Activated CD4-positive, alpha-beta T cell treated with anti-CD3 and anti-CD28 coated beads for 36 hours (primary cell): ENCODE results near the gene LINC01488. TPM values are rescaled to one million over a fixed set of nuclear protein-coding genes. Genes with fewer than 3 reads are reported as not detected.

Experiments used
- ATAC-seq: fragments of 200-7000 bp; cut with Tn5 transposase; one replicate; pipeline ENCODE4 v1.10.0; 2021; ENCODE audit warnings: mild to moderate bottlenecking, moderate library complexity
- CTCF ChIA-PET: fragments of 350-600 bp; sonication (Branson Sonifier 250); formaldehyde crosslinking; loops from one replicate; lab custom pipeline; 2021; ENCODE audit warnings: antibody characterized with exemption; lab: Charles Lee
- POLR2A ChIA-PET: fragments of 350-600 bp; sonication (Branson Sonifier 250); formaldehyde crosslinking; loops from one replicate; lab custom pipeline; 2021; ENCODE audit warnings: antibody characterized with exemption, inconsistent platforms; lab: Charles Lee
- DNase-seq: peaks from one replicate; pipeline ENCODE4 v3.0.0-alpha.2; 2020
- H3K27ac Mint-ChIP-seq: one replicate; pipeline ENCODE4 v1.8.0; 2021; ENCODE audit warnings: mixed read lengths
- H3K27me3 Mint-ChIP-seq: one replicate; pipeline ENCODE4 v1.8.0; 2021; ENCODE audit warnings: mixed read lengths
- H3K36me3 Mint-ChIP-seq: one replicate; pipeline ENCODE4 v1.8.0; 2021; ENCODE audit warnings: low read depth, mixed read lengths
- H3K4me1 Mint-ChIP-seq: one replicate; pipeline ENCODE4 v1.8.0; 2021; ENCODE audit warnings: mixed read lengths
- H3K4me3 Mint-ChIP-seq: one replicate; pipeline ENCODE4 v1.8.0; 2021; ENCODE audit warnings: mild to moderate bottlenecking, moderate library complexity, mixed read lengths
- H3K9me3 Mint-ChIP-seq: one replicate; pipeline ENCODE4 v1.8.0; 2021; ENCODE audit warnings: low read depth, mixed read lengths
- intact Hi-C, 2 experiments: fragments of 100-400 bp; cut with DNase I in 1 of 2; cut with micrococcal nuclease in 1 of 2; formaldehyde crosslinking; loops; one replicate each; pipeline versions ENCODE4 v1.14.2 to v1.15.1; 2022 to 2024; cut with DNase I, micrococcal nuclease
- total RNA-seq, 2 experiments: library from RNA; stranded (reverse); gene quantifications; one replicate each; pipeline ENCODE4 v1.2.3, GENCODE V29; 2021

Gene LINC01488
- total RNA-seq, 2 experiments from 2014 or later = not detected

DNA sequence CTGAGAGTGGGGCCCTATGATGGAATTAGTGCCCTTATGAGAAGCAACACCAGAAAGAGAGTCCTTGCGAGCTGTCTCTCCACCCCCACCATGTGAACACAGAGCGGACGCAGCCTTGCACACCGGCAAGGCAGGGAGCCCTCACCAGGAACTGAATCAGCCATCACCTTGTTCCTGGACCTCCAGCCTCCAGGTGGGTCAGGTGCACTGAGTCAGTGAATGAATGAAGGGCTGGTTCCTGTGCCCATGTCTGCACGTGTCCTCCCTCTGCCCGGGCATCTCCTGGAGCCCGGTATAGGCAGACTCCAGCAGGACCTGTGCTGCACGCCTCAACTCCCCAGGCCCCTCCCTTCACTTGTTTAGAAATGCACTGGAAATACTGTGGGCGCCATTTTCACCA, 54.9 kb downstream of the LINC01488 start:
- ATAC-seq (no peak), DNase-seq (no peak)
- no peak overlapping the region for H3K27ac Mint-ChIP-seq
- H3K27me3 Mint-ChIP-seq = peaks cover 15% of the 10 kb centered on the region
- no peaks in the 10 kb centered on the region for H3K36me3 Mint-ChIP-seq
- ChIA-PET CTCF (interaction anchor here (0.6 to 0.7 kb wide), 2 partner anchors 98 to 244 kb away, joined by 4 read pairs; no protein-coding TSS in a partner anchor), POLR2A (no interaction called here)
- H3K4me1 Mint-ChIP-seq = peaks cover 3% of the 10 kb centered on the region
- H3K4me3 Mint-ChIP-seq = no peak overlapping the region
- no peaks in the 10 kb centered on the region for H3K9me3 Mint-ChIP-seq
- intact Hi-C loops = no loop called here

DNA sequence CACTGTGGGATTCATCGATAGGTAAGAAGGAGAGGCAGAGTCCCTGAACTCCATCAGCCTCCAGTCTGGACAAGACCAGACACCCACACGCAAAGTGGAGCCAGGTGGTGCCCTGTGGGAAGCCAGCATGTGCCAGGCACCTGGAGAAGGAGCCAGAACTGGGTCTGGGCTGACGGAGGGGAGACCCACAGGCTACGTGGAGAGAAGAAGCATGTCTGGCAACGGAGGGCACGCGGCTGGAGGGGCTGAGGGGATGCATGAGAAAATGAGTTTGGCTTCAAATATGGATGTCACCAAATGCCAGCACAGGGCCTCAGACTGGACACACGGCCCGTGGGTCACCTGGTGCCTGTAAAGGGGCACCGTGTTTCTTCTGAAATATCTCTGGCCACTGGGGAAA, 55.7 kb downstream of the LINC01488 start:
- CTCF ChIA-PET = interaction anchor here (0.7 kb wide), 2 partner anchors 97 to 760 kb away, joined by 3 to 4 read pairs; no protein-coding TSS in a partner anchor
- Mint-ChIP-seq H3K36me3 (no peaks in the 10 kb centered on the region), H3K27me3 (peaks cover 12% of the 10 kb centered on the region), H3K4me3 (no peak overlapping the region), H3K27ac (no peak overlapping the region), H3K4me1 (peaks cover 3% of the 10 kb centered on the region), H3K9me3 (no peaks in the 10 kb centered on the region)
- no peak for DNase-seq
- no peak for ATAC-seq
- POLR2A ChIA-PET = no interaction called here
- intact Hi-C loops = no loop called here

DNA sequence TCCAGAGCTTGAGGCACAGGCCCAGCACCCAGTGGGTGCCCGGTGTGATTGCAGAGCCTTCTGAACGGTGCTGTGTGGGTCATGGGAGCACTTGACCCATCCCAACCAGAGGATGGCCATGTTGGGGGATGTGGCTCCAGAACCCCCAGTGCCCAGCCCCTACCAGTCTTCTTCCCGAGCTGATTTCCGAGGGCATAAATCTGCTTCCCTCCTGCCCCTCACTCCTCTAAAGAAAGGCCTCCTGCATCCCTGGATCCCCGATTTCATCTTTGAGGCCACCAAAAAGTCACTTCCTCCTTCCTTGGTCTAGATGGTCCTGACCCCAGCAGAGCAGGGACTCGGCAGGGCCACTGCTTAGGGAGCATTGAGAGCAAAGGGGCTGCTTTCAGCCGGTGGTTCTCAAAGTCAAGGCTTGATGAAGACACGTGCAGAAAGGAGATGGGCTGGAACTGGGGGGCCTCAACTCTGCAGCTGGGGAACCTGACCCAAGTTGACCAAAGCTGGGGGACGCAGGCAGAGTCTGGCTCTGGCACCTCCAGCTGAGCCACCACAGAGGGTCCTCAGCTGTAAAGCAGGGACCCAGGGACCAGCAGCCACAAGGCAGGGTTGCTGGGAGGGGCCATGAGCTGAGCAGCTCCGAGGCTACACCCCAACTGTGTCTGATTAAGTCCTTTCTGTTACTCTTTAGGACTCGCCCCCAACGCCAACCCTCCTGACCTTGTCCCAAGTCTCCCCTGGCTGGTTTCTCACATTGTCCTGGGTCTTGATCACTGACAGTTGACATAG, 56.6 kb downstream of the LINC01488 start:
- Mint-ChIP-seq H3K4me3 (no peak overlapping the region), H3K9me3 (no peaks in the 10 kb centered on the region), H3K27ac (no peak overlapping the region), H3K36me3 (no peaks in the 10 kb centered on the region), H3K27me3 (peaks cover 17% of the 10 kb centered on the region), H3K4me1 (peaks cover 3% of the 10 kb centered on the region)
- ChIA-PET CTCF (interaction anchor here (0.7 kb wide), 1 partner anchor 761 kb away, joined by 3 read pairs; no protein-coding TSS in a partner anchor), POLR2A (no interaction called here)
- intact Hi-C loops = no loop called here
- ATAC-seq (no peak), DNase-seq (no peak)

DNA sequence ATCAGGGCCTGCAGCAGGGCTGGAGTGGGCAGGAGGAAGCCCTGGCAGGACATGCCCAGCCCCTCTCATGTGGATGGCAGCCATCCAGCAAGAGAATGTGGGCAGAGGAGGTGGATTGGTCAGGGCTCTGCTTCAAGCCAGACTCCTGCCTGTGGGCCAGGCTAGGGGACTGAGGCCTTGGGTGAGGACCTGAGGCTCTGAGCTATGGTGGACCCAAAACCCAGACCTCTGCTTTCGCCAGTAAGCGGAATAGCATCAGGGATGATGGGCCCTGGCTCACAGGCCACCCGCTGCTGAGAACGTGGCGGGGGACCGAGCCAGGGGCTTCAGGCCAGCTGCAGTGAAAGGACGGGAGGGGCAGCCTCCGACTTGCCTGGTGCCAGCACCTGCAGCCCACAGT, 57.4 kb downstream of the LINC01488 start:
- ATAC-seq (no peak), DNase-seq (no peak)
- Mint-ChIP-seq H3K4me1 (peaks cover 3% of the 10 kb centered on the region), H3K9me3 (no peaks in the 10 kb centered on the region), H3K4me3 (no peak overlapping the region), H3K36me3 (no peaks in the 10 kb centered on the region), H3K27me3 (peaks cover 20% of the 10 kb centered on the region), H3K27ac (no peak overlapping the region)
- ChIA-PET CTCF (no interaction called here), POLR2A (no interaction called here)
- intact Hi-C loops = no loop called here

DNA sequence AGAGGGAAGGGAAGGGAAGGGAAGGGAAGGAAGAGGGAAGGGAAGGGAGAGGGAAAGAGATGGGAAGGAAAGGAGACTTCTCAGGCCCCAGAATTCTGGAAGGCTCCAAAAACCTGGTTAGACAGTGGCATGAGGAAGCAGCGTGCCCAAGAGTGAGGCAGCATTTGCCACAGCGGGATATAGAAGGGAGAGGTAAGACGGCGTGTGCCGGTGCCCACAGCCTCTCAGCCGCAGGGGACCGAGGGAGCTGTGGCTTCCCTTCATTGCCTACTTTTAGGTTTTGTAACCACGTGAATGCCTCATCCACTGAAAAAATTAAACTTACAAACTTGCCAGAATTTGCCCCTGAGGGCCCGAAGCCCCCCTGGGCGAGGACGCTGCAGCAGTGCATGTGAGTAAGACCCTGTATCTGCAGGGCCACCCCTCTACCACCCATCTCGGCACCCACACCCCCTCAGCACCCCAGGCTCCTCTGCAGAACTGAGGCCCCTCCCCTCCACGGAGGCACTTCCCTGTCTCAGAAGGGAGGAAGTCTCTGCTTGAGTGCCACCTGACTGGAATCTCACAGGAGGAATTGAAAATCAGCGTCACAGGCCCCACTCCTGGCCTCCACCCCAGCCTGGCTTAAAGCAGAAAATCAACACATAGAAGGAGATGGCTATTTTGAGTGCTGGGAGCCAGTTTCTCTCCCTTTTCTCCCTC, 58.1 kb downstream of the LINC01488 start:
- ChIA-PET CTCF (no interaction called here), POLR2A (no interaction called here)
- Mint-ChIP-seq H3K36me3 (no peaks in the 10 kb centered on the region), H3K9me3 (no peaks in the 10 kb centered on the region), H3K4me1 (peaks cover 3% of the 10 kb centered on the region), H3K27ac (no peak overlapping the region), H3K4me3 (no peak overlapping the region), H3K27me3 (peaks cover 27% of the 10 kb centered on the region)
- intact Hi-C loops = no loop called here
- DNase-seq (no peak), ATAC-seq (no peak)

DNA sequence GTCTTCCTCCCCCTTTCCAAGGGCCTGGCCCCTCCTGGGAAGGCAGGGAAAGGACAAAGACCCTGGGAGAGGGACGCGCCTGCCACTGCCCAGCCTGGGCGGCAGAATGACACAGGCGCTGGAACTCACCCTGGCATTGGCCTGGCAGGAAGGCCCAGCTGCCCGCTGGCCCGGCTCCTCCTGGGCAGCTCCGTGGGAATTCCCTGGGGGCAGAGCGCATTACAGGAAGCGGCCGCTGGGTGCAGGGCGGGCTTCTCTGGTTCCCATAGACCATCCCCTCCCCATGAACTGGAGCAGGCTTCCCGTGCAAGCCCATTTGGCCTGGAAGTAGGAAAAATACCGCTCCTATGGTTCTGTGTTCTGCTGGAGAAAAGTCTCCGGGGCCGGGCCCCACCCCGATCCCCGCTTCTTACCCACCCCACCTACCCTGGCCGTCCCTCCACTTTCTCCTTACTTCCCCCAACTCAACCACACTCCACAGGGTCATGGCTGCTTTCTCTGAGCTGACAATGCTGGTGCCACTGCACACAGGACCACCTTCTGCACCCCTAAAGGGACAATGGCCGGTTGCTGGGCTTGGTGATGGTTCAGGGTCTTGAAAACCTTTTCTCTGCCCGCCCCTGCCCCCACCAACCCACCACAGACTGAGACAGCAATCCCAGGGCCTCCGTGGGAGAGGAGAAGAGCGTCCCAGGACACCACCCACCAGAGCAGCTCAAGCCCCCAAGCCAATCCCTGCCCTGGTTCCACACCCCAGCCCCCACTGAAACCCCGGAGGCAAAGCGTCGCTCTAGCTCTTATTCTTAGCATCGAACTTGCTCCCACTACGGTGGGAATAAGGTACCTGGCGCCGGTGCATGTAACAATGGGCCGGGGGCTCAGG, 58.9 kb downstream of the LINC01488 start:
- Mint-ChIP-seq H3K36me3 (no peaks in the 10 kb centered on the region), H3K4me1 (peaks cover 4% of the 10 kb centered on the region), H3K27me3 (peaks cover 32% of the 10 kb centered on the region), H3K4me3 (no peak overlapping the region), H3K9me3 (no peaks in the 10 kb centered on the region), H3K27ac (no peak overlapping the region)
- ChIA-PET CTCF (no interaction called here), POLR2A (no interaction called here)
- intact Hi-C loops = no loop called here
- DNase-seq = no peak
- ATAC-seq = no peak

DNA sequence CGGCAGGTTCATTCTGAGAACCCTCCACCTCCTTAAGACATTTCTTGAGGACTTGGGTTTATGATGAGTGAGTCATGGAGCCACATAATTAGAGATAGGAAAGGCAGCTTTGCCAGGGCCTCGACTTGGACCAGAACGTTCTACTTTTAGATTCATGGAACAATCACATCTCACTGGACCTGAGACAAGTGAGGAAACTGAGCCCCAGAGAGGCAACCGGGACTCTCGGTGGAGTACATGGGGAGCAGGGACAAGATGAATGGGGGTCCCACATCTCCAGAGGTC, 59.5 kb downstream of the LINC01488 start:
- CTCF ChIA-PET = no interaction called here
- Mint-ChIP-seq H3K27me3 (peaks cover 35% of the 10 kb centered on the region), H3K4me1 (peaks cover 9% of the 10 kb centered on the region), H3K27ac (no peak overlapping the region), H3K9me3 (no peaks in the 10 kb centered on the region), H3K36me3 (no peaks in the 10 kb centered on the region), H3K4me3 (no peak overlapping the region)
- DNase-seq (no peak), ATAC-seq (no peak)
- POLR2A ChIA-PET = no interaction called here
- intact Hi-C loops = no loop called here

DNA sequence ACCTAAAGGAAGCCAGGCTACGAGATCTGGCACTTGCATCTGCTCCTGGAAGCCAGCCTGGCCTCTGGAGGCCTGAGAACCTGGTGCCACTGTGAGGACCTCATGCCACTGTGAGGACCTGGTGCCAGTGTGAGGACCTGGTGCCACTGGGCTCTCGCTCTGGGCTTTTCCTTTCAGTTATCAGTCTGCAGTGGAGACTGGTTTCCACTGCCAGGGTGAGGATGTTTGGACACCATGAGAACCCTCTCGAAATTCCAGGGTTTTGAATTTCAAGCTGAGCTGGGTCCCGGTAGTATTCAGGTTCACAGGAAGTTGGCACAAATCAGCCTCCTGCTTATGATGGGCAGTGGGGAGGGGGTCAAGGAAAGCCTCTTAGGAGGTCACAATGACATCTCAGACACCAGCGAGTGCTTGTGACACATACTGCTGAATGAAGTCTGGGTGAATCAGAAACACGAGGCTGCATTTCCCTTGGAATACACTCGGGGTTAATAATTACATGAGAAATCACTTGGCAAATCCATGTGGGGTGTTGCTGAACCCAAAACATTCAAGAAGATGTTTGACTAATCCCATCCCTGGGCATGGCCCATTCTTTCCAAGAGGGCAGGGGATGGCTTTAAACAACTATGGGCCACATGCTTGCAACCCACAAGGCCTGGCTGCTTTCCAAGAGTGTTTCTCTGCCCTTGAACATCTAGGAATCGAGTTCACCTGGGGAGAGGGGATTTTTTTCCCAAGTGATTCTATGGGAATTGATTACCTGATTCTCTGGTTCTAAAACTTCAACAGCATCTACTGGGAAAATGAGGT, 60.2 kb downstream of the LINC01488 start:
- Mint-ChIP-seq H3K27me3 (peaks cover 35% of the 10 kb centered on the region), H3K27ac (no peak overlapping the region), H3K4me1 (peaks cover 17% of the 10 kb centered on the region), H3K4me3 (no peak overlapping the region), H3K9me3 (no peaks in the 10 kb centered on the region), H3K36me3 (no peaks in the 10 kb centered on the region)
- ChIA-PET CTCF (no interaction called here), POLR2A (no interaction called here)
- ATAC-seq = no peak
- intact Hi-C loops = no loop called here
- DNase-seq = no peak

DNA sequence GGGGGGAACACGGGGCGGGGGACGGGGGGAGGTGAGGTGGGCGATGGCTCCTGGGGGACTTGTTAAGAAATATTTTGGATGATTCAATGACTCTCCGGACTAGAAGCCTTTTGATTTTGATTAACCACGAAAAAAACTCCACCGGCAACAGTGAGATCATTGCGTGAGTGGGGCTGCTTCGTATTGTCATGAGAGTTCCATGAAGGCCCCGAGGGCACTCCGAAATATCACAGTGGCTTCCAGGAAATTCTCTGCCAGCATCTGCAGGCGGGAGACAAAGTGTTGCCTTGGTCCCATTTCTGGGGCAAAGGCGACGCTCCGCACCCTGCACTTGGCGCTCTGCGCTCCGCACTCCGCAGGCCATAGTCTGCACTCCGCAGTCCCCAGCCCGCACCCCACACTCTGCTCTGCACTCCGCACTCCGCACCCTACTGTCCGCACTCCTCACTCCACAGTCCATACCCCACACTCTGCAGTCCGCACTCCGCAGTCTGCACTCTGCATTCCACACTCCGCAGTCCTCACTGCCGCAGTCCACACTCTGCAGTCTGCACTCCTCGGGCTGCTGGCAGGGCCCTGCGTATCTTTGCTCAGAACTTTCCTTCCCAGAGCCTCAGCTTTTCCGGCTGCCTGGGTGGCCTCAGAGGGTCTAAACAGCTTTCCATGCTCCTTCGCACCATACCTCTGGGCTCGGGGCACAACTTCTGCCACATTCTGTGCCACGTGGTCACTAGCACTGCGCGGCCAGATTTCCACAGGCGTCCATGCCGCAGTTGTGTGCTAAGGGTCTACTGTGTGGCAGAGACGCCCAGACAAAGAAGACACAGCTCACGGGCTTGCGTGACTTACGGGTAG, 61.1 kb downstream of the LINC01488 start:
- Mint-ChIP-seq H3K27ac (no peak overlapping the region), H3K27me3 (peaks cover 35% of the 10 kb centered on the region), H3K36me3 (no peaks in the 10 kb centered on the region), H3K4me3 (no peak overlapping the region), H3K9me3 (no peaks in the 10 kb centered on the region), H3K4me1 (peaks cover 25% of the 10 kb centered on the region)
- intact Hi-C loops = no loop called here
- ChIA-PET CTCF (no interaction called here), POLR2A (no interaction called here)
- DNase-seq (no peak), ATAC-seq (no peak)
